ENCODE measurements around the gene WDR36. TPM values are rescaled to one million over a fixed set of nuclear protein-coding genes. Genes with fewer than 3 reads are reported as not detected.

The WDR36 gene
- total RNA-seq, 2 experiments from 2014 or later: 22.0 to 22.4 TPM

DNA sequence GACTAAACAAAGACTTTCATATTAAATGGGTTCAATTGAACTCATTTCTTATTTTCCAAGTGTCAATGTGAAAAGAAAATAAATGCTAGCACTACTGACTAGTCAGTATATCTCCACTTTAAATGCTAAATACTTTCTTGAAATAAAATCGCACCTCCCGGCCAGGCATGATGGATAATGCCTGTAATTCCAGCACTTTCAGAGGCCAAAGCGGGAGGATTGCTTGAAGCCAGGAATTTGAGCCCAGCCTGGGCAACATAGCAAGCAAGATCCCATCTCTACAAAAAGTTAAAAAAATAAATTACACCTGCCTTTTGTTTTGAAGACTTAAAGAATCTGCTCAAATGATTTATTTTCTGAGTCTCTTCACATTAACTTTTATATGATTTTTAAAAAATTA, 34.7 kb downstream of the WDR36 start:
- Histone ChIP-seq H3K4me1 (ENCODE audit: insufficient read depth, low read length) (no peaks in the 10 kb centered on the region), H3K4me3 (ENCODE audit: low read length) (no peak overlapping the region), H3K27ac (ENCODE audit: low read depth in 1 of 2, low read length in 2 of 2) (no peak overlapping the region), H3K27me3 (ENCODE audit: control insufficient read depth in 1 of 2, insufficient read depth in 2 of 2, low read length in 2 of 2) (no peaks in the 10 kb centered on the region), H3K9me3 (ENCODE audit: control insufficient read depth in 1 of 2, insufficient read depth in 1 of 2, low read length in 2 of 2) (no peaks in the 10 kb centered on the region), H3K36me3 (ENCODE audit: insufficient read depth, low read length) (peaks cover 39% of the 10 kb centered on the region)
- ATAC-seq (ENCODE audit: poor library complexity) (no peak), DNase-seq (no peak)
- Mint-ChIP-seq H3K27me3 (no peaks in the 10 kb centered on the region), H3K36me3 (ENCODE audit: low read depth) (peaks cover 55% of the 10 kb centered on the region), H3K4me3 (no peak overlapping the region), H3K9me3 (no peaks in the 10 kb centered on the region), H3K4me1 (ENCODE audit: low read depth) (no peaks in the 10 kb centered on the region), H3K27ac (no peak overlapping the region)
- intact Hi-C loops (cut with DNase I, micrococcal nuclease): no loop called here
- TF ChIP-seq, protein P1, sequence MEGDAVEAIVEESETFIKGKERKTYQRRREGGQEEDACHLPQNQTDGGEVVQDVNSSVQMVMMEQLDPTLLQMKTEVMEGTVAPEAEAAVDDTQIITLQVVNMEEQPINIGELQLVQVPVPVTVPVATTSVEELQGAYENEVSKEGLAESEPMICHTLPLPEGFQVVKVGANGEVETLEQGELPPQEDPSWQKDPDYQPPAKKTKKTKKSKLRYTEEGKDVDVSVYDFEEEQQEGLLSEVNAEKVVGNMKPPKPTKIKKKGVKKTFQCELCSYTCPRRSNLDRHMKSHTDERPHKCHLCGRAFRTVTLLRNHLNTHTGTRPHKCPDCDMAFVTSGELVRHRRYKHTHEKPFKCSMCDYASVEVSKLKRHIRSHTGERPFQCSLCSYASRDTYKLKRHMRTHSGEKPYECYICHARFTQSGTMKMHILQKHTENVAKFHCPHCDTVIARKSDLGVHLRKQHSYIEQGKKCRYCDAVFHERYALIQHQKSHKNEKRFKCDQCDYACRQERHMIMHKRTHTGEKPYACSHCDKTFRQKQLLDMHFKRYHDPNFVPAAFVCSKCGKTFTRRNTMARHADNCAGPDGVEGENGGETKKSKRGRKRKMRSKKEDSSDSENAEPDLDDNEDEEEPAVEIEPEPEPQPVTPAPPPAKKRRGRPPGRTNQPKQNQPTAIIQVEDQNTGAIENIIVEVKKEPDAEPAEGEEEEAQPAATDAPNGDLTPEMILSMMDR (IDR thresholded peaks at IDR 0.05): no peak
- CTCF ChIA-PET: no interaction called here
- POLR2A ChIA-PET: no interaction called here

DNA sequence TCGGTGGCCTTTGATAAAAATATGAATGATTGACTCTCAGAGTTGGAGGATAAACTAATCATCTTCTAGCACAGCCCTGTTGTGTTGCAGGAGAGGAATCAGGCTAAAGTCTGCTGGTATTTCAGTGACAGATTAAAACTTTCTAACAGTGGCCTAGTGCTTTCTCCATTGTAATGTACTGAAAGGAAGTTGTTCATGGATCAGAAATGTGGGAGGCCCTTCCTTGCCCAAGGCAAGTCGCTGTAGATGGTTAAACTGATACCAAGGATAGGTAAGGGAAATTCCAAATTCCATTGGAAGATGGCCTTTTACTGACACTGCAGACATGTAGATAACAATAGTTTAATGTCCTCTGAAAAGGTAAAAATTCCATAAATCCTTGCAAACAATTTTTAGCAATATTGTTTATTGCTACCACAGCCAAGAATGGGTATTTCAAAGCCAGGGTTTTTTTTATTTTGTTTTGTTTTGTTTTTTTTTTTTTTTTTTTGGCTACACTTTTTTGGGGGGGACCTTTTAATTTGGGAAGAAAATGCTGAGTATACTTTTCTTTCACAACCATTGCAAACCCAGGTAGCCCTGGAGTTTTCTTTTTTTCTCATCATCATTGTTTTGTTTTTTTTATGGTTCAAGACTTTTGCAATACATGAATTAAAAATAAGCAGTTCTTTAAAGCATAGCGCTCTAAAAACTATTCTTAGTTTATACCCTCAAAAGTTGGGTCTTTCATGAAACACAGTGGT, 35.5 kb downstream of the WDR36 start:
- POLR2A ChIA-PET: no interaction called here
- no peaks in the 10 kb centered on the region for H3K9me3 Mint-ChIP-seq
- CTCF ChIA-PET: no interaction called here
- Histone ChIP-seq H3K4me1 (ENCODE audit: insufficient read depth, low read length) (no peaks in the 10 kb centered on the region), H3K9me3 (ENCODE audit: control insufficient read depth in 1 of 2, insufficient read depth in 1 of 2, low read length in 2 of 2) (no peaks in the 10 kb centered on the region), H3K27me3 (ENCODE audit: control insufficient read depth in 1 of 2, insufficient read depth in 2 of 2, low read length in 2 of 2) (no peaks in the 10 kb centered on the region), H3K4me3 (ENCODE audit: low read length) (no peak overlapping the region), H3K27ac (ENCODE audit: low read depth in 1 of 2, low read length in 2 of 2) (no peak overlapping the region), H3K36me3 (ENCODE audit: insufficient read depth, low read length) (peaks cover 31% of the 10 kb centered on the region)
- TF ChIP-seq, protein P1 (IDR thresholded peaks at IDR 0.05): no peak
- no peak overlapping the region for H3K27ac Mint-ChIP-seq
- H3K27me3 Mint-ChIP-seq: no peaks in the 10 kb centered on the region
- no peak for DNase-seq
- peaks cover 5% of the 10 kb centered on the region for H3K4me1 Mint-ChIP-seq (ENCODE audit: low read depth)
- no peak overlapping the region for H3K4me3 Mint-ChIP-seq
- peaks cover 48% of the 10 kb centered on the region for H3K36me3 Mint-ChIP-seq (ENCODE audit: low read depth)
- ATAC-seq (ENCODE audit: poor library complexity): no peak
- intact Hi-C loops (cut with DNase I, micrococcal nuclease): no loop called here

DNA sequence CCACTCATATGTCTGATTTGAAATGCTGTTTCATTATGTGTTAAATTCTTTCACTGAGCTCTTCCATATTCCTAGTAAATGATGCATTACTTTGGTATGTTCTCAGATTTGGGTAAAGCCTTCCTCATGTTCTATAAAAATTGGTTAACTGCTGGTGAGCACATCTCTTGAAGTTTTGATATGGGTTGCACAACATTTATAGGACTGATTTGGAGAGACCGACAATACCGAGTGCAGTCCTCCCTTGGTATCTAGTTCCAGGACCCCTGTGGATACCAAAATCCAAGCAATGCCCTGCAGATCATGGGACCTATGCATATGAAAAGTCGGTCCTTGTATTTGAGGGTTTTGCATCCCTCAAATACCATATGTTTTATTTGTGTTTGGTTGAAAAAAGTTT, 37.8 kb downstream of the WDR36 start:
- no peaks in the 10 kb centered on the region for H3K27me3 Mint-ChIP-seq
- DNase-seq: no peak
- Histone ChIP-seq H3K4me1 (ENCODE audit: insufficient read depth, low read length) (no peaks in the 10 kb centered on the region), H3K36me3 (ENCODE audit: insufficient read depth, low read length) (peaks cover 20% of the 10 kb centered on the region), H3K27me3 (ENCODE audit: control insufficient read depth in 1 of 2, insufficient read depth in 2 of 2, low read length in 2 of 2) (no peaks in the 10 kb centered on the region), H3K27ac (ENCODE audit: low read depth in 1 of 2, low read length in 2 of 2) (no peak overlapping the region), H3K9me3 (ENCODE audit: control insufficient read depth in 1 of 2, insufficient read depth in 1 of 2, low read length in 2 of 2) (no peaks in the 10 kb centered on the region), H3K4me3 (ENCODE audit: low read length) (no peak overlapping the region)
- no peaks in the 10 kb centered on the region for H3K9me3 Mint-ChIP-seq
- TF ChIP-seq, protein P1 (IDR thresholded peaks at IDR 0.05): no peak
- H3K27ac Mint-ChIP-seq: no peak overlapping the region
- intact Hi-C loops (cut with DNase I, micrococcal nuclease): no loop called here
- CTCF ChIA-PET: no interaction called here
- peaks cover 29% of the 10 kb centered on the region for H3K36me3 Mint-ChIP-seq (ENCODE audit: low read depth)
- POLR2A ChIA-PET: no interaction called here
- no peak for ATAC-seq (ENCODE audit: poor library complexity)
- peaks cover 5% of the 10 kb centered on the region for H3K4me1 Mint-ChIP-seq (ENCODE audit: low read depth)
- no peak overlapping the region for H3K4me3 Mint-ChIP-seq
